Keratinocyte (primary cell): ENCODE results near the gene EPHA2.

ENCODE experiments used
- CTCF ChIP-seq, 3 experiments: IDR thresholded peaks in 1 of 3; conservative IDR thresholded peaks in 1 of 3; optimal IDR thresholded peaks in 1 of 3; 2 replicates in 2 of 3; 3 replicates in 1 of 3; pipeline versions ENCODE3 to v1.5.1; 2011; ENCODE audit warnings: low read length in 3 of 3, mild to moderate bottlenecking in 3 of 3, moderate library complexity in 2 of 3, control low read depth in 1 of 3, inconsistent platforms in 1 of 3; ENCODE audit not compliant: insufficient read depth in 2 of 3; ENCODE audit errors: extremely low read depth in 1 of 3
- EZH2 ChIP-seq: IDR thresholded peaks from one replicate; pipeline ENCODE4 v1.6.1; 2012; ENCODE audit warnings: inconsistent platforms, mild to moderate bottlenecking, low read length, moderate library complexity

- TF ChIP-seq EZH2 = no peak
- TF ChIP-seq CTCF (optimal IDR thresholded peaks at IDR 0.05 in 1 of 3, IDR thresholded peaks at IDR 0.05 in 1 of 3, conservative IDR thresholded peaks at IDR 0.05 in 1 of 3; ENCODE audit: extremely low read depth in 1 of 3, insufficient read depth in 2 of 3, low read length in 3 of 3) = no peak
Observed at GRCh38 chr1:16127676-16128337, 28.1 kb downstream of the EPHA2 start.
